Keratinocyte (primary cell): ENCODE results near the gene FGGY. TPM values are rescaled to one million over a fixed set of nuclear protein-coding genes. Genes with fewer than 3 reads are reported as not detected.
"Not testable (repeated sequence)": the region's sequence is repeated elsewhere in the genome, so short reads cannot be mapped to it uniquely, and the experiment has no call there.

Experiments
- DNase-seq: peaks from one replicate; pipeline ENCODE4 v3.0.0-alpha.2; 2011; ENCODE audit warnings: low read depth, missing footprints, low spot score
- FAIRE-seq: peaks from 2 replicates; lab custom pipeline; 2011; peaks lifted over from hg19 to GRCh38; lab: Jason Lieb, UNC
- H2AFZ ChIP-seq: 2 replicates; pipeline ENCODE4 v1.6.0; 2012; ENCODE audit warnings: low read length, control low read depth, inconsistent platforms; ENCODE audit not compliant: control insufficient read depth
- H3K27ac ChIP-seq: 2 replicates; pipeline ENCODE4 v1.5.1; 2011; ENCODE audit warnings: low read length; ENCODE audit not compliant: control insufficient read depth, insufficient read depth
- H3K27me3 ChIP-seq: 3 replicates; pipeline ENCODE4 v1.6.0; 2011; ENCODE audit warnings: low read length; ENCODE audit not compliant: control insufficient read depth, insufficient read depth; ENCODE audit errors: extremely low read depth
- H3K36me3 ChIP-seq, 2 experiments: 2 replicates in 1 of 2; 3 replicates in 1 of 2; pipeline ENCODE4 v1.5.1; 2011; ENCODE audit warnings: low read length in 2 of 2, mild to moderate bottlenecking in 1 of 2; ENCODE audit not compliant: control insufficient read depth in 2 of 2, insufficient read depth in 2 of 2; ENCODE audit errors: extremely low read depth in 1 of 2
- H3K4me1 ChIP-seq: 3 replicates; pipeline ENCODE4 v1.5.1; 2011; ENCODE audit warnings: low read length; ENCODE audit not compliant: control insufficient read depth, insufficient read depth; ENCODE audit errors: extremely low read depth
- H3K4me2 ChIP-seq: 3 replicates; pipeline ENCODE4 v1.6.0; 2011; ENCODE audit warnings: low read depth, low read length; ENCODE audit not compliant: control insufficient read depth, insufficient read depth; ENCODE audit errors: extremely low read depth
- H3K4me3 ChIP-seq, 3 experiments: fragments of 200-600 bp in 1 of 3; sonication (generic) in 1 of 3; 2 replicates in 2 of 3; 3 replicates in 1 of 3; pipeline ENCODE4 v1.5.1; 2011 to 2016; ENCODE audit warnings: low read length in 3 of 3, mild to moderate bottlenecking in 3 of 3, control low read depth in 2 of 3, inconsistent platforms in 1 of 3, low read depth in 1 of 3, mixed read lengths in 1 of 3, mixed run types in 1 of 3, moderate library complexity in 1 of 3; ENCODE audit not compliant: control insufficient read depth in 2 of 3, insufficient read depth in 2 of 3; ENCODE audit errors: extremely low read depth in 1 of 3
- H3K79me2 ChIP-seq: 2 replicates; pipeline ENCODE4 v1.6.0; 2012; ENCODE audit warnings: low read length; ENCODE audit not compliant: control insufficient read depth, insufficient read depth
- H3K9ac ChIP-seq: 3 replicates; pipeline ENCODE4 v1.6.0; 2011; ENCODE audit warnings: low read length; ENCODE audit not compliant: control insufficient read depth, insufficient read depth; ENCODE audit errors: extremely low read depth
- H3K9me1 ChIP-seq: 3 replicates; pipeline ENCODE4 v1.6.0; 2011; ENCODE audit warnings: low read length; ENCODE audit not compliant: control insufficient read depth, insufficient read depth; ENCODE audit errors: extremely low read depth
- H3K9me3 ChIP-seq: 2 replicates; pipeline ENCODE4 v1.5.1; 2012; ENCODE audit warnings: low read depth, low read length; ENCODE audit not compliant: control insufficient read depth
- H4K20me1 ChIP-seq: 3 replicates; pipeline ENCODE4 v1.6.0; 2011; ENCODE audit warnings: low read length; ENCODE audit not compliant: control insufficient read depth, insufficient read depth; ENCODE audit errors: extremely low read depth
- CTCF ChIP-seq, 3 experiments: IDR thresholded peaks in 1 of 3; conservative IDR thresholded peaks in 1 of 3; optimal IDR thresholded peaks in 1 of 3; 2 replicates in 2 of 3; 3 replicates in 1 of 3; pipeline versions ENCODE3 to v1.5.1; 2011; ENCODE audit warnings: low read length in 3 of 3, mild to moderate bottlenecking in 3 of 3, moderate library complexity in 2 of 3, control low read depth in 1 of 3, inconsistent platforms in 1 of 3; ENCODE audit not compliant: insufficient read depth in 2 of 3; ENCODE audit errors: extremely low read depth in 1 of 3
- EZH2 ChIP-seq: IDR thresholded peaks from one replicate; pipeline ENCODE4 v1.6.1; 2012; ENCODE audit warnings: inconsistent platforms, mild to moderate bottlenecking, low read length, moderate library complexity
- dilution Hi-C: fragments of 300-500 bp; cut with MboI; formaldehyde crosslinking; loops from one replicate; pipeline ENCODE4 v1.7.0; 2020; ENCODE audit warnings: low sequenced_read_pairs; ENCODE audit not compliant: extremely low pct_ligation_motif_present
- polyA plus RNA-seq, 5 experiments: library from polyadenylated mRNA; depleted of rRNA in 3 of 5; stranded (reverse) in 3 of 5; stranded (forward) in 1 of 5; unstranded in 1 of 5; fragments of >200 nt; gene quantifications; 1 replicate in 1 of 5; 2 replicates in 3 of 5; 3 replicates in 1 of 5; pipeline versions ENCODE4 v1.2.1 to v1.2.3, GENCODE V29; 2011 to 2012; ENCODE audit warnings: missing spikeins in 2 of 5, low read depth in 1 of 5, low replicate concordance in 1 of 5

The FGGY gene
- polyA plus RNA-seq, 1 donor (not counting 4 experiments of a cell fraction or from before 2014, with no cell fraction given): 16.6 TPM

DNA sequence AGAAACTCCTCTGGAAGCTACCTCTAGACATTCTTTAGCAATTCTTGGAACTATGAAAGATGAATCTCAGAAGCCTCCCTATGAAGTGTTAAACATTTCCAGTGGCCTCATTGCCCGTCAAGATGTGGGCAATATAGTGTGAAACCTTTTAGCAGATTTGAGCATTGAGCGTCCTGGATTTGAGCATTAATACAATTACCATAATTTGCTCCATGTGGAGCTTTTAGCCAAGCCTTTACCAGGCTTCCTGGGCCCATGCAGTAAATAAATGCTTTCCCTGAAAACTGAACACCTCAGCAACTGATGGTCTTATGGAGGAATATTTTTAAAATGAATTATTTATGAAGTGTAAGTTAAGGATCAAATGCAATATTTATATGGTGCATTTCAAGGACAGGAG lies 162.0 kb downstream of the FGGY start:
- H3K4me2 ChIP-seq: no peak overlapping the region
- H3K9me1 ChIP-seq: no peaks in the 10 kb centered on the region
- no peak overlapping the region for H3K9ac ChIP-seq
- peaks cover 15% of the 10 kb centered on the region for H3K4me1 ChIP-seq
- TF ChIP-seq CTCF (optimal IDR thresholded peaks at IDR 0.05 in 1 of 3, IDR thresholded peaks at IDR 0.05 in 1 of 3, conservative IDR thresholded peaks at IDR 0.05 in 1 of 3; ENCODE audit: extremely low read depth in 1 of 3, insufficient read depth in 2 of 3, low read length in 3 of 3) (no peak), EZH2 (no peak)
- H3K27me3 ChIP-seq: no peaks in the 10 kb centered on the region
- FAIRE-seq: no peak
- dilution Hi-C loops: no loop called here
- H3K4me3 ChIP-seq: no peak overlapping the region
- no peaks in the 10 kb centered on the region for H4K20me1 ChIP-seq
- H3K36me3 ChIP-seq: no peaks in the 10 kb centered on the region
- no peak overlapping the region for H2AFZ ChIP-seq
- H3K79me2 ChIP-seq: no peaks in the 10 kb centered on the region
- no peaks in the 10 kb centered on the region for H3K9me3 ChIP-seq
- no peak overlapping the region for H3K27ac ChIP-seq
- DNase-seq: no peak

- H3K4me3 ChIP-seq, H3K79me2 ChIP-seq, H3K9me1 ChIP-seq, H4K20me1 ChIP-seq, H3K27me3 ChIP-seq, dilution Hi-C loops, DNase-seq, H3K27ac ChIP-seq, H2AFZ ChIP-seq, H3K4me2 ChIP-seq, FAIRE-seq, H3K9me3 ChIP-seq, H3K36me3 ChIP-seq, H3K4me1 ChIP-seq, H3K9ac ChIP-seq: not testable (repeated sequence)
Observed at GRCh38 chr1:59462942-59463341, 166.0 kb downstream of the FGGY start.

DNA sequence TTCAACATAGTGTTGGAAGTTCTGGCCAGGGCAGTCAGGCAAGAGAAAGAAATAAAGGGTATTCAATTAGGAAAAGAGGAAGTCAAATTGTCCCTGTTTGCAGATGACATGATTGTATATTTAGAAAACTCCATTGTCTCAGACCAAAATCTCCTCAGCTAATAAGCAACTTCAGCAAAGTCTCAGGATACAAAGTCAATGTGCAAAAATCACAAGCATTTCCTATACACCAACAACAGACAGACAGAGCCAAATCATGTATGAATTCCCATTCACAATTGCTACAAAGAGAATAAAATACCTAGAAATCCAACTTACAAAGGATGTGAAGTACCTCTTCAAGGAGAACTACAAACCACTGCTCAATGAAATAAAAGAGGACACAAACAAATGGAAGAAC lies 168.6 kb downstream of the FGGY start:
- FAIRE-seq, H4K20me1 ChIP-seq, H2AFZ ChIP-seq, H3K4me2 ChIP-seq, H3K27me3 ChIP-seq, H3K36me3 ChIP-seq, H3K79me2 ChIP-seq, H3K4me1 ChIP-seq, dilution Hi-C loops, H3K4me3 ChIP-seq, H3K9me1 ChIP-seq, H3K9me3 ChIP-seq, H3K27ac ChIP-seq, H3K9ac ChIP-seq, DNase-seq: not testable (repeated sequence)
